ENCODE measurements around the gene RNF39.
"Not testable (repeated sequence)": the region's sequence is repeated elsewhere in the genome, so short reads cannot be mapped to it uniquely, and the experiment has no call there.

Gene RNF39

DNA sequence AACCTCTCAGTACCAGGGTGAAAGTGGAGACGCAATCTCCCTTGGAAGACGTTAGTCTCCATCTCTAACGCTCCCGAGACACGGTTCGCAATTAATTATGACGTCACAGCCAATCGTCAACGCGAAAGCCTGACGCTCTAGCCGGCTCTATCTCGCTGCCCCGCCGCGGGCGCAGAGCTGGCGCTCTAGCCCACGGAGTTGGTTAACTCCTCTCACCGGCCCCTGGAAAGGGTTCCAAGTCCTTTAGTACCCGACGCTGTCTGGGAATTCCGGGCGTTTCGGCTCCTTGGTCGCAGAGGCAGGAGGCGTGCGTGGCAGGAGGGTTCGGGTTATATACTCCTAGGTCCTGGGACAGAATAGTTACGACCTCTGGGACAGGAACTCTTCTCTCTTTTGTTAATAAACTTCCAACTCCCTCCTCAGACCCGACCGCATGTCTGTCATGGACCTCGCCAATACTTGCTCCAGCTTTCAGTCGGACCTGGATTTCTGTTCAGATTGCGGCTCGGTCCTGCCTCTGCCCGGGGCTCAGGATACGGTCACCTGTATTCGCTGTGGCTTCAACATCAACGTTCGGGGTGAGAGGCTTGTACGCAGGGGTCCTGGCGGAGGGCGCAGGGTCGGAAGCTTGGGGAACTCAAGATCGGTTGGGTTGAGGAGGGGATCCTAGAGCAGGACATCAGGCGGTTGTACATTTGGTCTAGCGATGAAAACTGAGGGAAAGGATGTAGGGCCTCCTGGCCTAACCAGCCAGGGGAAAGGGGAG is 14.3 kb downstream of the RNF39 start, which contains the start of gene POLR1H:
Gene POLR1H (plus strand): TSS at position 174 of the 766 bp plus-strand sequence. CDS start 260 bp downstream, at position 434.
- DNase-seq, result peak; percentile 92 to 98

DNA sequence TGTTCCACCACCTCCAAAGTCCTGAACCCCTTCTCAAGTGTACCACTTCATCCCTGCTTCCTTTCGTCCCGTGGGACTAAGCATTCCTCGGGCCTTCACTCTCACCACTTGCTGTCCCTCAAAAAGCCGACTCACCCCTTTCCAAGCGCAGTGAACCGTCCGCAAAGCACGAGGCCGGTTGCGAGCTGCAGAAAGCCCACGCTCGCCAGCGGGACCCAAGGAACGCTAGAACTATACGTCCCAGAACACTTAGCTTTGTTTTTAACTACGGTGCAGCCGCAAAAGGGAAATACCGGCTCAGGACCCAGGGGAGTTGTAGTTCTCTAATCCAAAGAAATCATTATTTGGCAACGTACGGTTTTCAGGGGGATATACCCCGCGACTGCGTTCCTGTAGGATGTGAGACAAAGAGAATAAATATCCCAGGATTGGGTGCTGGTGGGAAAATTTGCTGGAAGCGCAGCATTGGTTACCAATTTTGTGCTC is 14.9 kb downstream of the RNF39 start:
- no peak for DNase-seq

DNA sequence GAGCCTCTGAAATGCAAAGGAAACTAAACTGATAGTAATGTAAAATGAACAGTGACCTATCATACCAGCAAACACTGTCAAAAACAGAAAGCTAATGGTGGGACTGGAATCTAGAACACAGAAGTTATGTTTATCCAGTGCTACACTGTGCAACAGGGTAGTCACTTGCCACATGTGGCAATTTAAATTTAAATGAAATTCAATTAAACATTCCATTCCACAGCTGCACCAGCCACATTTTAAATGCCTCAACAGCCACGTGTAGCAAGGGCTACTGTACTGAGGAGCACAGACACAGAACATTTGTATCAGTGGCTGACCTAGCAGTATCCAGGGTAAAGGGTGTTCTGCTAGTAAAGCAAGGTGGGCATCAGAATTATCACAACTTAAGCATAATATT is 20.1 kb downstream of the RNF39 start:
- no peak for DNase-seq

DNA sequence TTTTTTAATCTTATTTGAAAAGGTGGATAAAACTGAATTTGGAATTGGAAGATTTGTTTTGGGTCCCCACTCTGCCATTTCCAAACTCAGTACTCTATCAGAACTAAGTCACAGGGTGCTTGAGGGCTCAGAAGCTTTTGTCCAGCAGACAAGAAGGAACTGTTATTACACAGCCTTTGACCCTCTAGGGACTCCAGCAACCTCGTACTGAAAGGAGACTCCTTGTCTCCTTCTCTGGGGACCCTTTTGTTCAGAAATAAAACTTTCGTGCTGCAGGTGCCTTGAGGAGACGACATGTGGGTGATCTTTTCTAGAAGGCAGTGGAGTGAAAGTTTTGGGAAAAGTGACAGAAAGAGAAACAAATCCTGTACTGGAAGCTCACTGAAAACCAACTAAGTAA is 21.9 kb downstream of the RNF39 start:
- DNase-seq, result no peak

DNA sequence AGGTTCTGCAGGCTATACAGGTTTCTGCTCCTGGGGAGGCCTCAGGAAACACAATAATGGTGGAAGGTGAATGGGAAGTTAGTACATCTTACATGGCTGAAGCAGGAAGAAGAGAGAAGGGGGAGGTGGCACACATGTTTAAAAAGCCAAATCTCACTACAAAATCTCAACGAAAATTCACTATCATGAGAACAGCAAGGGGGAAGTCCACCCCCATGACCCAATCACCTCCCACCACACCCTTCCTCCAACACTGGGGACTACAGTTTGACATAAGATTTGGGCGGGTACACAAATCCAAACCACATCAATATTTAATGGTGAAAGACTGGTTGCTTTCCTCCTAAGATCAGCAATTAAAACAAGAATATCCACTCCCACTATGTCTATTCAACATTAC is 28.3 kb downstream of the RNF39 start:
- no peak for DNase-seq

DNA sequence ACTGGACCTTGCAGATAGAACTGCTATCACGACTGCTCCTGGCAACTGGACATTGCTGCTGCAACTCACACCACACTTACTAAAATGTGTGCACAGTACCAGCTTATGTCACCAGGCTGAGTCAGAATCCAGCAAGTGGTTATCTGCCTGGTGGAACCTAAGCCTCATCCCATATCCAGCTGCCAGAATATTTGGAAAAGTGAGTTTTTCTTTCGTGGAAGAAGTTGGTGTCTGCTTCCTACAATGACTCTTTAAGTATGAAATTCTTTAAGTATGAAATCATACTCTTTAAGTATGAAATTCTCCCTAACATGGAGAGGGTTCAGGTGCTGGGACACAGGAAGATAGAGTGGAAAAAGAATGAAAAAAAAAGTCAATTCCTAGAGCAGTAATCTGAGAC is 30.9 kb downstream of the RNF39 start:
- DNase-seq, result no peak

DNA sequence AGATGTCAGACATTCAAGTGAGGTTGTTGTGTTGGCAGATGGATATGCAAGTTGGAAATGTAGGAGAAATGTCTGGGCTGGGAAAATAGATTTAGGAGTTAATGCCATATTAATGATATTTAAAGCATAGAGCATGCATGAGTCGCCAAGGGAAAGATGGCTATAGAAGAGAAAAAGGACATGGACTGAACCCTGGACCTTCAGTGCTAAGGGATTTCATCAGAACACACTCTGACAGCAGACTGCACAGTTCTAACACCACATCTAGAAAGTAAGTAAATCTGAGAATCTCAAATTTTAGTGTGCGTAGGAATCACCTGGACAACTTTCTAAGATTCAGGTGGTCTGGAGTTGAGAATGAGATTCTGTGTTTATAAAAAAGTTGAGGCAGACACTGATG is 31.8 kb downstream of the RNF39 start:
- no peak for DNase-seq

DNA sequence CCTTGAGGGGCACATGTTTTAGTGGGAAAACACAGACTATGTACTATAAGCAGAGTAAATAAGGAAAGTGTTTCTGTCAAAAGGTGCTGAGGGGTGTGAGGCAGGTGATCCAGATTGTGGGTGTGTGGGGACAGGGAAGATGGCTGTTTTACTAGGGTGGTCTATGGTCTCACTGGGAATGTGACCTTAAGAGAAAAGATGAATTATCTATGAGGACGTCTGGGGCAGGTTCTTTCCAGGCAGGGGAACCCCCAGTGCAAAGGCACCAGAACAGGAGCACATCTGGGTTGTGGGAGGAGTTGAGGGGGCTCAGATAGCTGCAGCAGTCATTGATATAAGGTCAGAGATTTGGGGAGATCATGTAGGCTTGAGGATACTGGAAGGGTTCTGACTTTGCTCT is 32.7 kb downstream of the RNF39 start:
- no peak for DNase-seq

DNA sequence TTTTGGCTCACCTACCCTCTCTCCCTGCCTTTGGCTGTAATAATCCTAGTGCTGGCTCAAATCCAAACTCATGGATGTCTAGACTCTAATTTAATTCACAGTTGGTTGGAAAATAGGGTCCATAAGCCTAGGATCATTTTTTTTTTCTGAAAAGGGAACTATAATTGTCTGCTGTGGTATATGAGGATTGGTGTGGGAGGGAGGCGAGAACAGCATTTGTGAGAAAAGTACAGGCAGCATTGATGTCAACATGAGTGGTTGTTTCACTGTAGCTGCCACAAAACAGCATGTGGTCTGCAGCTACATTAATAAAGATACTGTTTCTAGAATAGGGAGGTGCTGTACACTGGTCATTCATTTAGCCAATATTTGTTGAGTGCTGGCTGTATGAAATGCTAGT is 33.1 kb downstream of the RNF39 start:
- DNase-seq, result peak in 1 of 2 experiments; percentile 36

DNA sequence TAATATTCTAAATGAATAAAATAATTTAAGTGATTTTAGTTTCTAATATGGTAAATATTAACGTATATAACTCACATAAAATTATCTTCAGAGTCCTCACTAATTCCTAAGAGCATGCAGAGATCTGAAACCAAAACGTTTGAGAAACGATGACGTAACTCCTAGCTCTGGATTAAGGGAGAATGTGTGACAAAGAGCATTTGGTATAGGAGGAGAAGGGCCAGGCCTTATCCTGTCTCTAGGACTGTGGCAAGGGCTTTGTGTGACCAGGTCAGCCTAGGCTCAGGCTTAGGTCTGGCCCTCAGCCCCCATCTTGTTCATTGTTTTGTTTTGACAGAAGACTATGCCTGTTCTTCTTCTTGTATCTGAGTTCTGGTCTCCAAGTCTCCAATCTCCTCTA is 33.7 kb downstream of the RNF39 start:
- no peak for DNase-seq

DNA sequence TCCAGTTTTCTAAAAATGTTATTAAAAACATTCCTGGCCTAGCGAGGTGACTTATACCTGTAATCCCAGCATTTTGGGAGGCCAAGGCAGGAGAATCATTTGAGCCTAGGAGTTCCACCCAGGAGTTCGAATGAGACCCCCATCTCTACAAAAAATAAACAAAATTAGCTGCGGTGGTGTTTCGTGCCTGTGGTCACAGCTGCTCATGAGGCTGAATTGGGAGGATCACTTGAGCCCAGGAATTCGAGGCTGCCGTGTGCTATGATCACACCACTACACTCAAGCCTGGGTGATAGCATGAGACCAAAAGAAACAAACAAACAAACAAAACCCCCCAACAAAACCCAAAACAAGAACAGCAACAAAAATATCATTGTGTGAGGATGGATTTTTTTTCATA is 34.3 kb downstream of the RNF39 start:
- DNase-seq, result no peak

DNA sequence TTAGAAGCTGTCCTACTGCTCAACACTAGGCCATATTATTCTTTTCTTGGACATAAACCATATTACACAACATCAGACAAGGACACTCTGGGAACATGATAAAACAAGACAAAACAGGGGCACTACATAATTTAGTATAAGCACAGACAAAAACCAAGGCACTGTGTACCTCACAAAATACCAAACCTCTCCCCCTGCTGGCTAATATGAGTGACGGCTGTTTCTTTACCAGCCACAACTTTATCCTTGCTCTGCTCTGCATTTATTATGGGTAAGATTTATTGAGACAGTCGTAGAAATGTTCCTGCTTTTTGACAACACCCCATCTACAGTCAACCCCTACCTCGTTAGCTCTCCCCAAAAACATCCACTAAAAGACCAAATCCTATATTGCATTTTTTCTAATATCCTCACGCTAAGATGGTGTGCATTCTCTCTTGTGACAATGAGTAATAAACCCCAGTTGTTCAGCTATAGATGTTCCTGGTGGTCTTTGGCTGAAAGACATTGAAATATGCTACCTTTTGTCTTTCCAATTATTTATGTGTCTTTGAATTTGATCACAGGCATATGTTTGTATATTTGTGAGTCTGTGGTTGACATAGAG is 38.3 kb downstream of the RNF39 start:
- DNase-seq, result no peak

DNA sequence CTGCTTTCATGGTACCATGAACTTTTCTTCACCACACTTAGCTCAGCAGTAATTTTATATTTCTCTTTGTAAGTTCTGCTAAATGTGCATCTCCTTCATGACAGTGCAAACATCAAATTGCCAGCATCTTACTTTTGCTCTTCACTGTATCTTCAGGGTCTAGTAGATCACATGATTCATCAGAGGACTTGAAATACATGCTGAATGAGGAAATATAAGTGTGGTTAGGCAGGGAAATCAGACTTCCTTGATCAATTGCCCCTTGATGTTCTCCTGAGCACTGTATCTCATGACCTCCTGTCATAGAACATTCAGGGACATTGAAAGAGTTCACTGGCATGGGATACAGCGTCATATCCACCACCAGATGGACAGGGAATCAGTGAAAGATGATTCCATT is 39.8 kb downstream of the RNF39 start:
- DNase-seq, result no peak

DNA sequence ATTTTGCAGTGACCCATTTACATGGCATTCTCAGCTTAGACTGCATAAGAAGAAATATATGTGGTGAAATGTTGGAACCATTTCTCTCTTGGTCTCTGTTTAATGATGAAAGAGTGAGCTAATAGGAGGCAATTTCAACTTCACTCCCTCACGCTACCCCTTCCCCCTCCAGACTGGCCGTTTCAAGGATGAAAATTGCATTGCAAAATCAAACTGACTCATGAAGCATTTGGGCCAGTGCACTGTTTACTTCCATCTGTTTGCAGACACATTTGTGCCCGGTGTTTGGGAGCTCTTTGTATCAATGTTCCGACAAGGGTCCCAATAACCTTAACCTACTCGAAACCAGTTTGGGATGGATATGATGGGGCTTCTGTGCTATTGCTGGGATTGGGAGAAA is 42.1 kb downstream of the RNF39 start:
- DNase-seq, result not testable (repeated sequence)

DNA sequence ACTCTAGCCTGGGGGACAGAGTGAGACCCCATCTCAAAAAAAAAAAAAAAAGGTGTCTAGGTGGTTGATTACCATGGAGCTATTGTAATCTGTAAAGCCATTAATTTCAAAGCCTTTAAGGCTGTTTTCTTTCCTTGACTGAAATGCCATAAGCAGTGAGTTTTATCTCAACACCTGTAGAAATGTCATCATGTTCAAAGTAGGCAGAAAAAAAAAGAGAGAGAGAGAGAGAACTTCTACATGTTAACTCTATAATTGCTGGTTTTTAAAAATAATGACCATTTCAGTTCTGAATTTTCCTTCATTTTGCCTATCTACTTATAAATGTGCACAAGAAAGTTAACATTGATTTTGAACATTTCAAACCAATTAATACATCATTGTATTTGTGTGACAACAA is 44.2 kb downstream of the RNF39 start:
- DNase-seq, result no peak

DNA sequence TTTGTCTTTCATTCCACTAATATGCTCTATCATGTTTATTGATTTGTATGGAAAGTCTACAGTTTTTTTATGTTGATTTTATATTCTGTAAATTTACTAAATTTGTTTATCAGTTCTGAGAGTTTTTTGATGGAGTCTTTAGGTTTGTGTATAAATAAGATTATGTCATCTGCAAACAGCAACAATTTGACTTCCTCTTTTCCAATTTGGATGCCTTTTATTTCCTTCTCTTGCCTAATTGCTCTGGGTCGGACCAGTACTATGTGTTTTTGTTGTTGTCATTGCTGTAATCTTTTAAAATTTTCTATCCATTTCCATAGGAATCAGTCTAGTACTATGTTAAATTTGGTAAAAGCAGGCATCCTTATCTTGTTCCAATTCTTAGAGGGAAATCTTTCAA is 46.0 kb downstream of the RNF39 start:
- DNase-seq, result no peak

DNA sequence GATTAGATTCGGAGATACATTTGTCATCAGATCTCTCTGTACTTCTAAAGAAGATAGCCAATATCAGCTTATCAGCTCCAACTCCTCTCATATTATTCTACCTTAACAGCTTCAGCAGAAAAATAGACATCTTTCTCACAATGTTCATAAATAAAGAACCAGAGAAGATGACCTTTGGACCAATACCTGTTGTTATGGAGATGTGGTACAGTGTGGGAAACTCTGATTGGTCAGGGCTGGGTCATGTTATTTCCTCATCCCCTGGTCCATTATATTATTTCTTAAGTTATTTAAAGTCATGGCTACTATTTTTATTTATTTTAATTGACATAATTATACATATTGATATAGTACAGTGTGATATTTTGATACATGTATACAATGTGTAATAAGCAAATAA is 50.4 kb downstream of the RNF39 start:
- no peak for DNase-seq

DNA sequence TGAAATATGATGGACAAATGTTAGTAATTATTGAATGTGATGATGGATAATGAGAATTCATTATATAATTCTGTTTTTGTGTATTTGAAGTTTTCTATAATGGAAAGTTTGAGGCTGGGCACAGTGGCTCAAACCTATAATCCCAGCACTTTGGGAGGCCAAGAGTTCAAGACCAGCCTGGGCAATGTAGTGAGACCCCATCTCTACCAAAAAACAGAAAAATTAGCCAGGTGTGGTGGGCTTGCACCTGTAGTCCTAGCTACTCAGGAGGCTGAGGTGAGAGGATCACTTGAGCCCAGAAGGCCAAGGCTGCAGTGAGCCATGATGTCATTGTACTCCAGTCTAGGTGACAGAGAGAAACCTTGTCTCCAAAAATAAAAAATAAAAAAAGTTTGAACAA is 52.9 kb downstream of the RNF39 start:
- not testable (repeated sequence) for DNase-seq

DNA sequence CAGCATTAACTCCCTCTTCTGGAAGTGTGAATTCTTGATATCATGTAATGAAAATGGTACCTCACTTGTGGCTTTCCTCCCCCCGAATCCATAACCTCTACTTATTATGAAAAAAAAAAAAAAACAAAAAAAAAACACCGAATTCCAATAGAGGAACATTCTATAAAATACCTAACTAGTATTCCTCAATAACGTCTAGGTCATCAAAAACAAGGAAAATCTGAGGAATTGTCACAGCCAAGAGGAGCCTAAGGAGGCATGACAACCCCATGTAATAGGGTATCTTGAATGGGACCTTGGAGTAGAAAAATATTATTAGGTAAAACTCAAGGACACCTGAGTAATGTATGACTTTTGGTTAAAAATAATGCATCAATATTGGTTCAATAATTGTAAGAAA is 53.4 kb downstream of the RNF39 start:
- no peak for DNase-seq

DNA sequence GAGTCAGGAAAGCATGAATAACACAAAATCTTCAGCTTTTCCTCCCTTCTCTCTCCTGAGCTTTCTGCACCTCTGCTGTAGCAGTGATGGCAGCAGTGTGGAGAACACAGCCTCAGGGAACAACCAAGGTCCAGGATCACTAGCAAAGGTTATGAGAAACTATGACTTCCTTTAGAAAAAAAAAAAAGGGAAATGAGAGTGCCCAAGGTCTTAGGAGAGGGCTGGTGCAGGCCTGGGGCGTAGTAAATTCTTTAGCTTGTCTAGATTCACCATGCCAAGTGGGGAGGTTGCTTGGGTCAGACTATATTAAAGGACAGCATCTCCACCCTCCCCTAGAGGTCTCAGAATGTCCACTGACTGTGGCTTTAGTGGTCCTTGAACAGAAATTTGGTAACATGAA is 54.9 kb downstream of the RNF39 start:
- DNase-seq, result no peak
